Left lung (tissue), 10 donors: ENCODE measurements around the gene TRABD. TPM values are rescaled to one million over a fixed set of nuclear protein-coding genes. Genes with fewer than 3 reads are reported as not detected.

Experiments used
- ATAC-seq: fragments of 200-7000 bp; cut with Tn5 transposase; one replicate; pipeline ENCODE4 v1.9.1; 2020; ENCODE audit warnings: moderate library complexity
- DNase-seq, 4 donors: peaks; one replicate each; pipeline ENCODE4 v3.0.0-alpha.2; 2013 to 2020
- H3K27ac ChIP-seq, 2 donors: fragments of 200-600 bp; sonication (generic) in 1 of 2; one replicate each; pipeline versions ENCODE4 v1.5.0 to v1.8.0; 2020 to 2021
- H3K27me3 ChIP-seq, 2 donors: fragments of 200-600 bp; sonication (generic) in 1 of 2; one replicate each; pipeline versions ENCODE4 v1.5.0 to v1.8.0; 2020 to 2021
- H3K36me3 ChIP-seq, 2 donors: fragments of 200-600 bp; sonication (generic) in 1 of 2; one replicate each; pipeline versions ENCODE4 v1.5.0 to v1.8.0; 2020 to 2021
- H3K4me1 ChIP-seq, 2 donors: fragments of 200-600 bp; one replicate each; pipeline ENCODE4 v1.8.0; 2021
- H3K4me3 ChIP-seq, 2 donors: fragments of 200-600 bp; sonication (generic) in 1 of 2; one replicate each; pipeline versions ENCODE4 v1.5.0 to v1.8.0; 2020 to 2021; ENCODE audit warnings: mild to moderate bottlenecking in 1 of 2
- H3K9me3 ChIP-seq, 2 donors: fragments of 200-600 bp; sonication (generic) in 1 of 2; one replicate each; pipeline versions ENCODE4 v1.5.0 to v1.8.0; 2020 to 2021
- intact Hi-C, 2 donors: fragments of 100-400 bp; cut with DNase I; formaldehyde crosslinking; loops; one replicate each; pipeline versions ENCODE4 v1.11.2 to v1.14.2; 2022
- polyA plus RNA-seq, 6 donors: library from polyadenylated mRNA; unstranded; fragments of 120-200 nt; gene quantifications; one replicate each; pipeline ENCODE4 v1.2.1, GENCODE V29; 2013; ENCODE audit not compliant: insufficient read length in 6 of 6
- total RNA-seq, 2 donors: library from RNA; stranded (reverse); fragmentation: NEBNext Ultra II Directional; extraction: Animal tissue kit (Norgen Biotek cat#: 25700); gene quantifications; one replicate each; pipeline ENCODE4 v1.2.1, GENCODE V29; 2021
- TF ChIP-seq, protein P1 (sequence below), 2 donors: fragments of 200-600 bp; sonication (generic) in 1 of 2; IDR thresholded peaks; one replicate each; pipeline versions ENCODE4 v1.5.0 to v1.8.0; 2021; ENCODE audit warnings: antibody characterized with exemption in 2 of 2
- donor health status: DM: no; HTN: yes; CAD: no.
- donor health status: DM: no; HTN: no; CAD: no.

Gene TRABD
- total and polyA plus RNA-seq, 8 donors = 16.0 to 54.2 (median 24.4) TPM

DNA sequence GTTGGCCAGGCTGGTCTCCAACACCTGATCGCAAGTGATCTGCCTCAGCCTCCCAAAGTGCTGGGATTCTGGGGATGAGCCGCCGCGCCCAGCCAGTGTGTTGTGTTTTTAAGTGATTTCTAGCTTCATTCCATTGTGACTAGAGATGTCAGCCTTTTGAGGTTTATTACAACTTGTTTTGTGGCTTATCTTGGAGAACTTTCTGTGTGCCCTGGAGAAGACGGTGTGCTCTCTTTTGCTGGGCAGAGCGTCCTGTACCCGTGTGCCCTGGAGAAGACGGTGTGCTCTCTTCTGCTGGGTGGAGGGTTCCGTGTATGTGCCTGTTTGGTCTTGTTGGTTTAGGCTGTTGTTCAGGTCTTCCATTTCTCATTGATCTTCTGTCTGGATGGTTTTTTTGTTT, 27.6 kb downstream of the TRABD start:
- Histone ChIP-seq H3K4me1 (peaks cover 0 to 10% of the 10 kb centered on the region in 2 donors), H3K36me3 (peaks cover 0 to 93% of the 10 kb centered on the region in 2 donors), H3K9me3 (no peaks in the 10 kb centered on the region), H3K27ac (no peak overlapping the region), H3K27me3 (no peaks in the 10 kb centered on the region), H3K4me3 (no peak overlapping the region)
- DNase-seq (no peak), ATAC-seq (no peak)
- intact Hi-C loops = no loop called here
- TF ChIP-seq, protein P1, sequence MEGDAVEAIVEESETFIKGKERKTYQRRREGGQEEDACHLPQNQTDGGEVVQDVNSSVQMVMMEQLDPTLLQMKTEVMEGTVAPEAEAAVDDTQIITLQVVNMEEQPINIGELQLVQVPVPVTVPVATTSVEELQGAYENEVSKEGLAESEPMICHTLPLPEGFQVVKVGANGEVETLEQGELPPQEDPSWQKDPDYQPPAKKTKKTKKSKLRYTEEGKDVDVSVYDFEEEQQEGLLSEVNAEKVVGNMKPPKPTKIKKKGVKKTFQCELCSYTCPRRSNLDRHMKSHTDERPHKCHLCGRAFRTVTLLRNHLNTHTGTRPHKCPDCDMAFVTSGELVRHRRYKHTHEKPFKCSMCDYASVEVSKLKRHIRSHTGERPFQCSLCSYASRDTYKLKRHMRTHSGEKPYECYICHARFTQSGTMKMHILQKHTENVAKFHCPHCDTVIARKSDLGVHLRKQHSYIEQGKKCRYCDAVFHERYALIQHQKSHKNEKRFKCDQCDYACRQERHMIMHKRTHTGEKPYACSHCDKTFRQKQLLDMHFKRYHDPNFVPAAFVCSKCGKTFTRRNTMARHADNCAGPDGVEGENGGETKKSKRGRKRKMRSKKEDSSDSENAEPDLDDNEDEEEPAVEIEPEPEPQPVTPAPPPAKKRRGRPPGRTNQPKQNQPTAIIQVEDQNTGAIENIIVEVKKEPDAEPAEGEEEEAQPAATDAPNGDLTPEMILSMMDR (IDR thresholded peaks at IDR 0.05) = no peak

DNA sequence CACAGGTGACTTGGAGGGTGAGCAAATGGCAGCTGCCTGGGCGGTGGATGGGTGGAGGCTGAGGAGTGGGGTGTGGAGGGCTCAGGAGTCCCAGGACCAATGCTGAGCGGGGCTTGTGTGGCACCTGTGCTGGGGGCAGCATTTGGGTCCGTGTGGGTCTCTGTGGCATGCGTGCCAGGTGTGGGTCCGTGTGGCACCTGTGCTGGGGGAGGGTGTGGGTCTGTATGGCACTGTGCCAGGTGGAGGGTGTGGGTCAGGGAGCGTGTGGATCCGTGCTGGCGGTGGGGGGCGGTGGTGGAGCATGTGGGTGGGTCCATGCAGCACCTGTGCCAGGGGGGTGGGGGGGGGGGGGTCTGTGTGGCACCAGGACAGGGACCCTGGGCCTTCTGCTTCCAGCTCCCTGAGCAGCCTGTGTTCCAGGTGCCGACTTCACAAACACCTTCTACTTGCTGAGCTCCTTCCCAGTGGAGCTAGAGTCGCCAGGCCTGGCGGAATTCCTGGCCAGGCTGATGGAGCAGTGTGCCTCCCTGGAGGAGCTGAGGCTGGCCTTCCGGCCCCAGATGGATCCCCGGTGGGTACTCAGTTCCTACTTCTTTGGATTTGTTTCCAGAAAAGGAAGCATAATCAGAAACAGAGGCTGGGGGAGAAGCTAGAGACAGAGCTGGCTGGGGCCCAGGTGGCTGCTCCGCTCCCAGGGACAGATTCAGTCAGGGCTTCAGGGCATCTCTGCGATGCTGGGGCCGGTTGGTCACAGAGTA, 29.8 kb downstream of the TRABD start:
- Histone ChIP-seq H3K4me3 (no peak overlapping the region), H3K36me3 (peaks cover 0 to 99% of the 10 kb centered on the region in 2 donors), H3K4me1 (peaks cover 0 to 7% of the 10 kb centered on the region in 2 donors), H3K27ac (no peak overlapping the region), H3K9me3 (no peaks in the 10 kb centered on the region), H3K27me3 (no peaks in the 10 kb centered on the region)
- peak in 1 of 4 donors; percentile 54 for DNase-seq
- intact Hi-C loops = no loop called here
- TF ChIP-seq, protein P1 (IDR thresholded peaks at IDR 0.05) = no peak
- ATAC-seq = no peak

DNA sequence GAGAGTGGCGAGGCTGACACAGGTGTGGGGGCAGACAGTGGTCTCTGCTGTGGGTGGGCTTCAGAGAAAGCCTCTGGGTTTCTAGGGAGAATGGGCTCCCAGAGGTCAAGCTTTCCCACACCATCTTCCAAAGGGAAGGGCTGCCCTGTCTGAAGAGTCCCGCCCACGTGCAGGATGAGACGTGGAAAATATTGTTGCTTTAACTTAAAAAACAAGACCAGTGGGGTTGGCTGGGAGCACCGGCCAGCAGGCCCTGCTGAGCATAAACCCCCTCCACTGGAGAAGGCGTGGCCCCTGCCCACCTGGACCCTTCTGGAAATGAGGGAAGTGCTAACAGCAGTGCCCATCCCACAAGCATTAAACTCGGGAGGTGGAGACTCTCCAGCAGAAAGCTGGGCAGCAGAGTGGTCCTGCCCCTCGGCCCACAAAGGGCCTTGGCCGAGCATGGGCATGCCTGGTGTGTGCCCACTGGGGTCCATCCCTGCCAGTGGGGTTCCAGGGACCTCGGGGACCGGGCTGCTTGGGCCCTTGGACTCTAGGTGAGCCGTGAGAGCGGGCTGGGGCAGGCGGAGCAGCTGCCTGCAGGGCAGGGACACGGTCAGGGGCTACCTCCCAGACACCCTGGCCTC, 30.5 kb downstream of the TRABD start:
- H3K27ac ChIP-seq = no peak overlapping the region
- DNase-seq (no peak), ATAC-seq (no peak)
- intact Hi-C loops = no loop called here
- H3K36me3 ChIP-seq = peaks cover 0 to 99% of the 10 kb centered on the region in 2 donors
- H3K27me3 ChIP-seq = no peaks in the 10 kb centered on the region
- no peak overlapping the region for H3K4me3 ChIP-seq
- peaks cover 0 to 7% of the 10 kb centered on the region in 2 donors for H3K4me1 ChIP-seq
- TF ChIP-seq, protein P1 (IDR thresholded peaks at IDR 0.05) = no peak
- no peaks in the 10 kb centered on the region for H3K9me3 ChIP-seq

DNA sequence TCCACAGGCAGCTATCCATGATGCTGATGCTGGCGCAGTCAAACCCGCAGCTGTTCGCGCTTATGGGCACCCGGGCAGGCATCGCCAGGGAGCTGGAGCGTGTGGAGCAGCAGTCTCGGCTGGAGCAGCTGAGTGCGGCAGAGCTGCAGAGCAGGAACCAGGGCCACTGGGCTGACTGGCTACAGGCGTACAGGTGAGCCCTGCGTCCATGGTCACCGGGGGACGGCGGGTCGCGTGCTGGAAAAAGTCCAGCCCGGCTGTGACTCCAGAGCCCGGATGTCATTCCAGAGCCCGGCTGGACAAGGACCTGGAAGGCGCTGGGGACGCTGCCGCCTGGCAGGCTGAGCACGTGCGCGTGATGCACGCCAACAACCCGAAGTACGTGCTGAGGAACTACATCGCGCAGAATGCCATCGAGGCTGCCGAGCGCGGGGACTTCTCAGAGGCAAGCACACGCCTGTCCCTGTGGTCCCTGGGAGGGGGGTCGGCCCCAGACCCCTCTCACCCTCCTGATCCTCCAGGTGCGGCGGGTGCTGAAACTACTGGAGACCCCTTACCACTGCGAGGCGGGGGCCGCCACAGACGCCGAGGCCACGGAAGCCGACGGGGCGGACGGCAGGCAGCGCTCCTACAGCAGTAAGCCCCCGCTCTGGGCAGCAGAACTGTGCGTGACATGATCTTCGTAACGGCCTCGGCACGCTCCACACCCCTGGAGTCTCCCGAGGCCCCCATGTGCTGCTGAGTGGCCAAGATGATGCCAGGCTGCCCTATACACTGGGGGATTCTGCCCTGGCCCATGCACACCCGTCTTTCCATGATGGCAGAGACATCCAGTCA, 31.2 kb downstream of the TRABD start:
- intact Hi-C loops = no loop called here
- Histone ChIP-seq H3K27ac (no peak overlapping the region), H3K27me3 (no peaks in the 10 kb centered on the region), H3K4me3 (no peak overlapping the region), H3K4me1 (peaks cover 0 to 7% of the 10 kb centered on the region in 2 donors), H3K9me3 (no peaks in the 10 kb centered on the region), H3K36me3 (peaks cover 0 to 99% of the 10 kb centered on the region in 2 donors)
- ATAC-seq (no peak), DNase-seq (no peak)
- TF ChIP-seq, protein P1 (IDR thresholded peaks at IDR 0.05) = no peak
